ENCODE data around the gene RBP5. TPM values are rescaled to one million over a fixed set of nuclear protein-coding genes. Genes with fewer than 3 reads are reported as not detected.

The RBP5 gene
- total and polyA plus RNA-seq, 2 donors (not counting 1 experiment from before 2014, with no cell fraction given), result 1.1 TPM; not detected in 1

DNA sequence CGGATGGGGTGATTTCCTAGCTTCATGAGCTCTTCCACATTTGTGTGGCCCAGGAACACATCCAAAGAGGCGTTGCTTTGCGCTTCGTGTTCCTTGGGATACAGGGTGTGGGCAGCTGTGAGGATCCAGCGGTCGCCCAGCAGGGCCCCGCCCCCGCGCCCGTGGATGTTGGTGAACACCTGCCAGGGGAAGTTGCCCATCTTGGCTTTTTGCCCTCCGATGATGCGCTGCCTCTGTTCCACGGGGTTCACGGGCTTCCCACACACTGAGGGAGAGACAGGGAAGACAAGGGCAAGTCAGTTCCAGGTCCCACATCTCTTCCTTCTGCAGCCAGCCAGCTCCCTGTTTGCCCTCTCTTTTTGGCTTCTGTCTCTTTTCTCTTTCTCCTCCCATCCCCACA, 47.7 kb downstream of the RBP5 start:
- TF ChIP-seq, protein P1, sequence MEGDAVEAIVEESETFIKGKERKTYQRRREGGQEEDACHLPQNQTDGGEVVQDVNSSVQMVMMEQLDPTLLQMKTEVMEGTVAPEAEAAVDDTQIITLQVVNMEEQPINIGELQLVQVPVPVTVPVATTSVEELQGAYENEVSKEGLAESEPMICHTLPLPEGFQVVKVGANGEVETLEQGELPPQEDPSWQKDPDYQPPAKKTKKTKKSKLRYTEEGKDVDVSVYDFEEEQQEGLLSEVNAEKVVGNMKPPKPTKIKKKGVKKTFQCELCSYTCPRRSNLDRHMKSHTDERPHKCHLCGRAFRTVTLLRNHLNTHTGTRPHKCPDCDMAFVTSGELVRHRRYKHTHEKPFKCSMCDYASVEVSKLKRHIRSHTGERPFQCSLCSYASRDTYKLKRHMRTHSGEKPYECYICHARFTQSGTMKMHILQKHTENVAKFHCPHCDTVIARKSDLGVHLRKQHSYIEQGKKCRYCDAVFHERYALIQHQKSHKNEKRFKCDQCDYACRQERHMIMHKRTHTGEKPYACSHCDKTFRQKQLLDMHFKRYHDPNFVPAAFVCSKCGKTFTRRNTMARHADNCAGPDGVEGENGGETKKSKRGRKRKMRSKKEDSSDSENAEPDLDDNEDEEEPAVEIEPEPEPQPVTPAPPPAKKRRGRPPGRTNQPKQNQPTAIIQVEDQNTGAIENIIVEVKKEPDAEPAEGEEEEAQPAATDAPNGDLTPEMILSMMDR (IDR thresholded peaks at IDR 0.05), result no peak
- no peak for TF ChIP-seq EZH2 (IDR thresholded peaks at IDR 0.05; ENCODE audit: borderline replicate concordance, insufficient read depth, low read depth, low read length, poor library complexity, severe bottlenecking)
- WGBS (ENCODE audit: insufficient coverage), result 94% methylated on average over 13 of the region's 14 CpGs
- Mint-ChIP-seq H3K4me1 (no peaks in the 10 kb centered on the region), H3K9me3 (ENCODE audit: insufficient read depth) (peaks cover 3% of the 10 kb centered on the region), H3K27me3 (peaks cover 10% of the 10 kb centered on the region), H3K27ac (no peak overlapping the region), H3K4me3 (no peak overlapping the region)
- Histone ChIP-seq H3K27ac (ENCODE audit: low read length in 2 of 2) (no peak overlapping the region), H3K27me3 (replicated peaks in 1 of 4; ENCODE audit: control extremely low read depth in 1 of 4, control insufficient read depth in 3 of 4, insufficient read depth in 4 of 4, low read length in 3 of 4) (no peaks in the 10 kb centered on the region), H3K9ac (ENCODE audit: low read length) (no peak overlapping the region), H3K36me3 (replicated peaks in 1 of 2; ENCODE audit: control extremely low read depth in 1 of 2, control insufficient read depth in 1 of 2, extremely low read depth in 1 of 2, insufficient read depth in 2 of 2, low read length in 1 of 2) (no peaks in the 10 kb centered on the region), H4K20me1 (ENCODE audit: control insufficient read depth, insufficient read depth, low read length, poor library complexity, severe bottlenecking) (no peaks in the 10 kb centered on the region), H3K4me3 (ENCODE audit: control extremely low read depth in 1 of 5, extremely low read depth in 1 of 5, insufficient read depth in 1 of 5, low read depth in 2 of 5, low read length in 4 of 5) (no peak overlapping the region), H3K9me3 (ENCODE audit: control extremely low read depth in 1 of 3, control insufficient read depth in 2 of 3, insufficient read depth in 1 of 3, low read length in 2 of 3) (no peaks in the 10 kb centered on the region), H3K79me2 (ENCODE audit: control insufficient read depth, insufficient read depth, low read length) (no peaks in the 10 kb centered on the region), H2AFZ (ENCODE audit: insufficient read depth, low read depth, low read length, poor library complexity, severe bottlenecking) (no peak overlapping the region), H3K4me2 (replicated peaks; ENCODE audit: low read depth, low read length, poor library complexity, severe bottlenecking) (no peak overlapping the region), H3K4me1 (ENCODE audit: control insufficient read depth in 2 of 2, insufficient read depth in 2 of 2, low read length in 2 of 2) (no peaks in the 10 kb centered on the region)
- ATAC-seq (ENCODE audit: low read depth), result no peak
- DNase-seq, result no peak
- CTCF ChIA-PET, result interaction anchor here (0.7 to 1.1 kb wide), 2 partner anchors 14 to 154 kb away, joined by 4 read pairs; no protein-coding TSS in a partner anchor
- intact Hi-C loops (cut with micrococcal nuclease), result no loop called here
- POLR2A ChIA-PET, result interaction anchor here (0.6 to 0.7 kb wide), 2 partner anchors 8 to 26 kb away, joined by 3 read pairs; no protein-coding TSS in a partner anchor

DNA sequence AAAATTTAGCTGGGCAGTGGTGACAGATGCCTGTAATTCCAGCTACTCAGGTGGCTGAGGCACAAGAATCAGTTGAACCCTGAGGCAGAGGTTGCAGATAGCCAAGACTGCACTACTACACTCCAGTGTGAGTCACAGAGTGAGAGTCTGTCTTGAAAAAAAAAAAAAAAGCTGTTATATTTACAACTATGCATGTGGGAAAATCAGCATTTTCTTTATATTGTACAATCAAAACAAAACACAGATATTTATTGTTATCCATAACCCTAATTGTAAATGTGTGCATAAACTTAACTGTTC, 48.9 kb downstream of the RBP5 start:
- H3K4me2 ChIP-seq (replicated peaks; ENCODE audit: low read depth, low read length, poor library complexity, severe bottlenecking), result no peak overlapping the region
- CTCF ChIA-PET, result interaction anchor here (0.6 to 0.8 kb wide), 4 partner anchors 15 to 284 kb away, joined by 3 to 5 read pairs (median 3); no protein-coding TSS in a partner anchor

More for the DNA sequence above, 48.9 kb downstream of the RBP5 start:
- Mint-ChIP-seq H3K27ac (no peak overlapping the region), H3K27me3 (peaks cover 14% of the 10 kb centered on the region), H3K4me1 (no peaks in the 10 kb centered on the region), H3K4me3 (no peak overlapping the region), H3K9me3 (ENCODE audit: insufficient read depth) (peaks cover 3% of the 10 kb centered on the region)
- Histone ChIP-seq H2AFZ (ENCODE audit: insufficient read depth, low read depth, low read length, poor library complexity, severe bottlenecking) (no peak overlapping the region), H3K27me3 (replicated peaks in 1 of 4; ENCODE audit: control extremely low read depth in 1 of 4, control insufficient read depth in 3 of 4, insufficient read depth in 4 of 4, low read length in 3 of 4) (no peaks in the 10 kb centered on the region), H4K20me1 (ENCODE audit: control insufficient read depth, insufficient read depth, low read length, poor library complexity, severe bottlenecking) (no peaks in the 10 kb centered on the region), H3K27ac (ENCODE audit: low read length in 2 of 2) (no peak overlapping the region), H3K9me3 (ENCODE audit: control extremely low read depth in 1 of 3, control insufficient read depth in 2 of 3, insufficient read depth in 1 of 3, low read length in 2 of 3) (no peaks in the 10 kb centered on the region), H3K9ac (ENCODE audit: low read length) (no peak overlapping the region), H3K4me1 (ENCODE audit: control insufficient read depth in 2 of 2, insufficient read depth in 2 of 2, low read length in 2 of 2) (no peaks in the 10 kb centered on the region), H3K36me3 (replicated peaks in 1 of 2; ENCODE audit: control extremely low read depth in 1 of 2, control insufficient read depth in 1 of 2, extremely low read depth in 1 of 2, insufficient read depth in 2 of 2, low read length in 1 of 2) (no peaks in the 10 kb centered on the region), H3K4me3 (ENCODE audit: control extremely low read depth in 1 of 5, extremely low read depth in 1 of 5, insufficient read depth in 1 of 5, low read depth in 2 of 5, low read length in 4 of 5) (no peak overlapping the region), H3K79me2 (ENCODE audit: control insufficient read depth, insufficient read depth, low read length) (no peaks in the 10 kb centered on the region)
- DNase-seq (no peak), ATAC-seq (ENCODE audit: low read depth) (no peak)
- POLR2A ChIA-PET, result no interaction called here
- TF ChIP-seq, protein P1 (IDR thresholded peaks at IDR 0.05), result no peak
- TF ChIP-seq EZH2 (IDR thresholded peaks at IDR 0.05; ENCODE audit: borderline replicate concordance, insufficient read depth, low read depth, low read length, poor library complexity, severe bottlenecking), result no peak
- intact Hi-C loops (cut with micrococcal nuclease), result no loop called here
